ENCODE measurements around the gene JMJD8.

DNA sequence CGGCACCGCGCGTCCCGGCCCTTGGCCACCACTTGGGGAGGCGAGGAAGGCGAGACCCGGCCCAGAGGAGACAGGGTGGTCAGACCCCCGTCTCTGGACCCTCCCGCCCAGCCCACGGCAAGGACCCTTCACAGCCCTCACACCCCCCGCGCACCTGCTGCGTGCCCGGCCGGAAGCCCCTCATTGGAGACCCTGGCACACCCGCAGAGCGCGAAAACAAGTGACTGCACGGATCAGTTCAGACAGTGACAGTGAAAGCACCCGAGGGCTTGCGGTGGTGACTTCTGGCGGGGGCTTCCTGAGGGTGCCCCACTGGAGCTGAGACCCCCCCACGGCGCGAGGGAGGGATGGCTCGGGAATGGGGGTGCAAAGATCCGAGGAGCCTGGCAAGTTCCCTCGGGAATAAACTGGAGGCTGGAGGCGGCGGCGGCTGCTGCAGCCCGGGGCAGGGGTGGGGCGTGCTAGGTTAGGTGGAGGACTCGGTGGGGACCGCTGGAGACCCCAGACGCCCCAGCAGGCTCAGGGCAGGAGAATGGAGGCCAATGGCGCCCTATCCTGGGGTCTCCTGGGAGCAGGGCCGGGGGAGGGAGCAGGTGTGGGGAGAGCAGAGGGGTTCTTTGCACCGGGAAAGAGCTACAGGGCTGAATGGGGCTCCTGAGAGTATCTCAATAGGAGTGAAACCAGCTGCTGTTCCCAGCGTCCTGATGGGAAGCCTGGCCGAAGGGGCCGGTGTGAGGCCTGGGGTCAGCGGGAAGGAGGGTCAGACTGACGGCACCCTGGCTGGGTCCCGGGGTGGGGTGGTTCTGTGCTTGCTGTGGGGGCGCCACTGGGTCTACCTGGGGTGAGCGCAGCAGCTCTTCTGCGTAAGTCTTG, 22.3 kb upstream of the JMJD8 start:
- TF ChIP-seq POLR2A (IDR thresholded peaks at IDR 0.05): no peak
- TF ChIP-seq, protein P1, sequence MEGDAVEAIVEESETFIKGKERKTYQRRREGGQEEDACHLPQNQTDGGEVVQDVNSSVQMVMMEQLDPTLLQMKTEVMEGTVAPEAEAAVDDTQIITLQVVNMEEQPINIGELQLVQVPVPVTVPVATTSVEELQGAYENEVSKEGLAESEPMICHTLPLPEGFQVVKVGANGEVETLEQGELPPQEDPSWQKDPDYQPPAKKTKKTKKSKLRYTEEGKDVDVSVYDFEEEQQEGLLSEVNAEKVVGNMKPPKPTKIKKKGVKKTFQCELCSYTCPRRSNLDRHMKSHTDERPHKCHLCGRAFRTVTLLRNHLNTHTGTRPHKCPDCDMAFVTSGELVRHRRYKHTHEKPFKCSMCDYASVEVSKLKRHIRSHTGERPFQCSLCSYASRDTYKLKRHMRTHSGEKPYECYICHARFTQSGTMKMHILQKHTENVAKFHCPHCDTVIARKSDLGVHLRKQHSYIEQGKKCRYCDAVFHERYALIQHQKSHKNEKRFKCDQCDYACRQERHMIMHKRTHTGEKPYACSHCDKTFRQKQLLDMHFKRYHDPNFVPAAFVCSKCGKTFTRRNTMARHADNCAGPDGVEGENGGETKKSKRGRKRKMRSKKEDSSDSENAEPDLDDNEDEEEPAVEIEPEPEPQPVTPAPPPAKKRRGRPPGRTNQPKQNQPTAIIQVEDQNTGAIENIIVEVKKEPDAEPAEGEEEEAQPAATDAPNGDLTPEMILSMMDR (IDR thresholded peaks at IDR 0.05): no peak

All from esophagus squamous epithelium (tissue), 4 donors.